GM19463 (cell line): ENCODE measurements around the gene VWA8.
"Not testable (repeated sequence)": the region's sequence is repeated elsewhere in the genome, so short reads cannot be mapped to it uniquely, and the experiment has no call there.

Experiments used
- ATAC-seq: cut with Tn5 transposase; IDR thresholded peaks from one replicate; pipeline ENCODE4 v1.9.1; 2021; ENCODE audit warnings: mild to moderate bottlenecking, moderate library complexity; ENCODE audit not compliant: unreplicated experiment

The VWA8 gene

DNA sequence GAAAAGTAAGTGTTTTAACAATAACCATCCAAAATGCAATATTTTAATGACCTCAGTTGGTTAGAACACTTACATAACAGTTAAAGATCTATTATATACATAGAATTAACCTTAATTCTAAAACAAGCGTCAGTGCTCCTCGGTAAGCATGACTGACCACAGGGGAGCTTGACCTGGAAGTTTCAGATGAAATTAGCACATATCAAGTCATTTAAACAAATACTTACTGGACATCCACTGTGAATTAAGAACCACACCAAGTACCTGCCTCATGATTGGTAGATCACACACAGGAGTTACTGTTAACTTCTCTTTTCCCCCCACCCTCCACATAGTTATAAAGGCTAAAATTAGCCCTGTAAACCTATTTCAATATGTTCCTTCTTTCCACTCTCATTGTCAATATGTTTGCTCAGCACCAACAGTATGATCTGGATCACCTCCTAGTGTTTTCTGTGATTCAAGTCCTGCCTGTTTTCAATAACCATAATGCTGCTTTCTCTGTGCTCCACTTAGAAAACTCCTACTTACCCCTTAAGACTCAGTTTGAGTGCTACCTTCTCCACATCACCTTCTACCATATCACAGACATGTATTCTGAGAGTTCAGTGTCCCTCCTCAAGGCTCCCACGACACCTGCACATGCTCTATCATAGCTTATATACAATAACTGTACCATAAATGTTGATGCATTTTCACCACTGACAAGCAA is 209.0 kb downstream of the VWA8 start:
- ATAC-seq = no peak

DNA sequence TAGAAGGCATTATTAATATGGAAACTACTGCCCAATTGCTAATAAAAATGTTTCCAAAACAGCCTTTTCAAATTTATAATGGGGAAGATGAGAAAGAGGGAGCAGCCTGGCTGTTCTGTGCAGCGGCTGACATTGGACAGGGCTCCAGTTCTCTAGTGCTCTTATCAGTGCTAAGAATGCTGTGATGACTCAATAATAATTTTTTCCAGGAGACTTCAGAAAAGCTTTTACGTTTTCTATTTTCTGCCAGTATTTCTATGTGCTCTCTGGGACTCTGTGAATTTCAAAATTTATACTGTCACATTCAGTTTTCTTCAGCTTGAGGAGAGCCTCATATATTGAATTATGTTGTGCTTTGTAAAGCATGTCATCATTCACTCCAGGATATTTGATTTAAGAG is 209.6 kb downstream of the VWA8 start:
- no peak for ATAC-seq

DNA sequence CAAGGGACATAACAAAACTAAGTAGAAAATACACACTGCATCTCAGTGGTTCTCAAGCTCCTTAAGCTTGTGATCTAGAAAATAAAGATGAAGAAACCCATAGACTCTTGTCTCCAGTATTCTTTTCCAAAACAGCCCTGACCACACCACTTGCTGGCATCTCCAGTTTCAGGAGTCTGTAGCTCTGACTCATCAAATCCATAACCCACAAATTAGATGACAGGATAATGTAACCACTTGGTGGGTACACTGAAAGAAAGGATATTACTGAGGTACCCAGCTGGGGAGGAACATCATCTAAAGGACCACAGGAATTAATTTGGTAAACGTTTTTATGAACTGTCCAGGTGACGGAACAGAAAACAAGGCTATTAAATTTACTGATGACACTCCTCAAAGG is 214.7 kb downstream of the VWA8 start:
- no peak for ATAC-seq

DNA sequence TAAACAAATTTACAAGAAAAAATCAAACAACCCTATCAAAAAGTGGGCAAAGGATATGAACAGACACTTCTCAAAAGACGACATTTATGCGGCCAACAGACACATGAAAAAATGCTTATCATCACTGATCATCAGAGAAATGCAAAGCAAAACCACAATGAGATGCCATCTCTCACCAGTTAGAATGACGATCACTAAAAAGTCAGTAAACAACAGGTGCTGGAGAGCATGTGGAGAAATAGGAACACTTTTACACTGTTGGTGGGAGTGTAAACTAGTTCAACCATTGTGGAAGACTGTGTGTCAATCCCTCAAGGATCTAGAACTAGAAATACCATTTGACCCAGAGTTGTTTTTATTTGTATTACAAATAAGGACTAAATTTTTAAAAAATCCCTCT is 215.4 kb downstream of the VWA8 start:
- not testable (repeated sequence) for ATAC-seq

DNA sequence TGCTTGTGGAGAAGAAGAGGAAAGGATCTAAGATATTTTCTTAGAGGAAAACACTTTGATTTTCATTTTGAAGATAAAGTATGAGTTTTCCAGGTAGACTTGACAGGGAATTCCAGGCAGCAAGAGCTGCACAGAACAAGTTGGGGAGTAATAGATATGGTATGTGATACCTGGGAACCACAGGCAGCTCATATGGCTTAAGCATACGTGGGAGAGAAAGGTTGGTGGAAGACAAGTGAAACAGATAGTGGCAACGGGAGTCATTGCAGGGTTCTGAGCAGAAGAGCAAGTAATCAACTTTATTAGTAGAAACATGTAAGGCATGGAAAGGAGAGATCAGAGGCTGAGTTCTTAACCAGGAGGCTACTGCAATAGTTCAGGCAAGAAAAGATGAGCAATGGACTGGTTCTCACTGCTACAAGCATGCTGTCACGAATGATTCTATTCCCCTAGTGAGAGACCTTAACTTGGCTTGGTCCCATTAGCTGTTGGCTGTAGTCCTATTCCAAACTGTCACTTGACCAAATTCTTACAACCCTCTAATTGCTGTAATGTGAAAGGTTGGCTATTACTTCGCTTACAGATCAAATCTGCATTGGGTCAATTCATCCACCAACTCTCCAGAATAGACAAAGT is 217.9 kb downstream of the VWA8 start:
- ATAC-seq = no peak

DNA sequence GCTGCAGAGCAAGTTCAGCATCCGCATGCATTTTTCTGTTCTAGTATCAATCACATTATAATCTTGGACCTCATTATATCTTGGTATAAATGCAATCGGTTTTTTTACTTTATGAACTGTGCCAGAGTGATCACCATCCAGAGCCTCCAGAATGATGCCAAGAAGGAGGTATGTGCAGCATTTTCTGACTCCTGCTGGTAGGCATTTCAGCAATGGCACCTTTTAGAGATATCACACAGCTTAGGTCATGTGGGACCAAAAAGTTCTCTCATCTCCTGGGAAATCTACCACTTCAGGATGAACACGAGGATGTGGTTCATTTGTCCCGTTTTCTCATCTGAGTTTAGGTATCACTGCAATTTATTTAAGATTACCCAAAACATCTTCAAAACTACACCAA is 220.4 kb downstream of the VWA8 start:
- ATAC-seq = no peak

DNA sequence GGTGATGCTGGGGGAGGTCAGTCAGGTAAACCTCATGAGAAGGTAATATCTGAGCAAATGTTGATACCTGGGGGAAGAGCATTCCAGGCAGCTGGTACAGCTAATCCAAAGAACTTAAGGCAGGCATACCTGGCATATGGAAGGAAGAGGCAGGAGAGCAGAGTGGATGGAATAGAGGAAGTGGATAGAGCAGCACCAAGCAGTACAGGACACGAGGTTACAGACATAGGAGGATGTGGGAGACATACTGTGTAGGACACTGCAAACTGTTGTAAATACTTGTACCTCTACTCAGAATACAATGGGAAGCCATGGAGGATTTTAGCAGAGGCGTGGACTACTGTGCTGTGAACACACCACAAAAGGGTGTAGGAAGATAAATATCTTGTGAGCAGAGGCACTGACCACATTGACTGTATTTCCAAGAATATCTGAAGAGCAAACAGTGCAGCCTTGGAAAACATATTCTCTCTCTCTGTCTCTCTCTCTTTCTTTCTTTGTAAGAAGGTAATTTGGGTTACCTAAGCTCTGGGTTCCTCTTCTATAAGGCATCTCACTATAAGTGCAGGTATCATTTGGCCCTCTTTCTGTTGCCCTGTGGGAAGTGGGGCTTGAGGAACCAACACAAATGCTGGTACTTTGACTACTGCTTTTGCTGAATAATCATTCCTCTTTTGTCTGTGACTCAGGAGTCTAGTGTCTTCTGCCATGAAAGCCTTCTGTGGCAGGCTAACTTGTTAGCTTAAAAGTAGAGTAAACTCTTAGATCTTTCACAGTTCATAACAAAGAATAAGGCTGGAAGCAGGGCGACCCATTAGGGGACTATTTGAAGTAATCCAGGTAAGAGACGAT is 238.0 kb downstream of the VWA8 start:
- no peak for ATAC-seq

DNA sequence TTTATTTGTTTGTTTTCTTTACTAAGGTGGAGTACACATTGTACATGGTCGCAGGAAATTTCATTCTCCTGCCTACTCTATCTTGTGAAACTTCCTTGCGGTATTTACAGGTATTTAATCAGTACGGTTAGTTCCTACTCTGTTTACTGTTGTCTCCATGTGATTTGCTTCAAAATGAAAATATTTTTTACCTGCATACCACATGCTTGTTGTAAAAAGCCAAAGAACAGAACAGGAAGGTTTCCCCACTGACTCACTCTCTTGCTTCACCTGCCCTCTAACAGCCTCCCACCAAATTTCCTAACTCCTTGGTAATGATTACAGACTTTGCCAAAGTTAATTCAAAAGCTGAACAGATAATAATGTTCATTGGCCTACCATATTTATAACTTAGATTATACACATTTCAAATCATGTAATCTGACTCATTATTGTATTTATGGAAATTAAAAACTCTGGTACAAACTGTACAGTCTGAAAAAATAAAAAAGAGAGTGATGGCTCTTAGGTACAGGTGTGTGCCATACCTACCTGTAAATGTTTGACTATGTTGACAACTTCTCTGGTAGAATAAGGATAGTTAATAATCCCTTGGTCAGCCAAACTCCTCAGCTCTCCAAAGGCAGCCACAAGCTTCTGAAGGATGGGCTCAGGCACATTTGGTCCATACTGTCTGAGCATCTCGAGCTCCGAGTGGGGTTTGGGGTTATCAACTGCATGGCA is 239.9 kb downstream of the VWA8 start:
- ATAC-seq = no peak

DNA sequence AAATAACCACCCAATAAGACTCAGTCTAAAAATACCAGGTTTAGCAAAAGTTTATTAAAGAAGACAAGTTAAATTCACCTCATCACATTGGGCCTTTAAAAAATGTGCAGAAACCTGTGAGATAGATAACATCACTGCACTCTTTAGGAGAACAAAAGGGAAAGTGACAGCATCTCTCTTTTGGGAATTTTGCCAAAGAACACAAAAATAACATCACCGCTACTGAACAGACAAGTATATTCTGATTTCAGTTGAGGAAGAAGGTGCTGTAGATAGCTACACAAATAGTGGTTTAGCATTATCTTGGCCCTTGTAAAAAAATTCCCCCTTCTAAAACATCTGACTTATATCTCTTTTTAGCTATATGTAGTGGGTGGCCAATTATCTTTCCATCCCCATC is 244.7 kb downstream of the VWA8 start:
- ATAC-seq = no peak

DNA sequence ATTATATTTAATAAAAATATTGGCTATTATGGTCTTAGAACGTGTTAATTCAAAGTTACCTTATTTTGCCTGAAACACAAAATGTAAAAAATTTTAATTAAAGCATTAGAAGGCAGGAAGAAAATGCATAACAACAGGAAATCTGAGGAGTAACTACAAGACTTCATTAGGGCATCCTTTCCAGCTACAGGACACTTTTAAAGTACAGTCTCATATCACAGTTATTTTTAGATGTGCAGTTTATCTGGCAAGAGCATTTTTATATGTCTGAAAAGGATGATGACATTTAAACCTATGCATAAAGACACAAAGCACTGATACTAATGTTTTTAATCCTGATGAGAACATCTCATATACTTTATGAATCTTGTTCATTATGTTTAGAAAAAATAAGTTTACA is 247.5 kb downstream of the VWA8 start:
- no peak for ATAC-seq

DNA sequence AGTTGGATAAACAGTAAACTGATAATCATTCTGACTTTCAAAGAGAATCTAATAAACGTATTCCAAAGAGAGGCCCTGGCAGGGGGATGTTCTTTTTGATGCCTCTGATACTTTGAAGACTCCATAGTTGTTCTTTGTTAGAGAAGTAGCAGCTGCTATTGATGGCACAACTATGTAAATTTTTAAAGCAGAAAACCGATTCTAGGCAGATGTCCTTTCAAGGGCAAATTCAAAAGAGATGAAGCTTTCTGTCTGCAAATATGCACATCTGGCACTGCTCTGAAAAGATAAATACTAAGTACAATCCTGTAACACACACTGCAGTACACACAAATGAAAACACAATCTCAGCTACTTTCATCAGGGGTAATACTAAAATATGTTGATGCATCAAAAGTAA is 250.1 kb downstream of the VWA8 start:
- ATAC-seq = no peak

DNA sequence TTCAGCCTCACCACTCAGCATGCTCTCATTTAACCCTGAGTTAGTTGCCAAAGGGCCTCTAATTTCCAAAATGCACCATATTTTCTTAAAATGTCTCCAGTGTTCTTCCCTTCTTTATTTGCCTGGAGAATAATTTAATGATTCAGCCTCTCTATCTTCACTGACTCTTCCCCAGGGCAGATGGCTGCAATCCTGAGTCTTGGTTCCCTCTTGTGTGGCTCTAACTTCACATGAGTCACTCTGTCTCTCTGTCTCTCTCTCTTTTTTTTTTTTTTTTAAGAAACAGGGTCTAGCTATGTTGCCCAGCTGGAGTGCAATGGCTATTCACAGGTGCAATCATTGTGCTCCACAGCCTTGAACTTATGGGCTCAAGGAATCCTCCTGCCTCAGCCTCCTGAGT is 251.4 kb downstream of the VWA8 start:
- no peak for ATAC-seq

DNA sequence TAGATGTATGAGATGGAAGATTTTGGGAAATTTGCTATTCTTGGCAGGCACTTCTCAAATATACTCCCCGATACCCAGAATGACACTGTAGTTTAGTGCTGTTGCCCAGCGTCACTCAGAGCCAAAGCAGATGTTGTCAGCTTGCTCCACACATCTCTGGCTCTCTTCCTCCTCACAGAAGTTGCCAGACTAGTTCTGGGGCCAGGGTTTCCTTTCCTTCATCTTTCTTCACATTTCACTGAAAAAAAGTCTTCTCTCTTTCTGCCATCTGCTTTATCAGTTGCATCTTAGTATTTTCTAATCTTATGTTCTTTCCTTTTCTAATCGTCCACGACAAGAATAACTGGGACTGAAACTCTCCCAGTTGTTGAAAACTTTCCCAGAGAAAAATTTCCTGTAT is 252.2 kb downstream of the VWA8 start:
- ATAC-seq = no peak

DNA sequence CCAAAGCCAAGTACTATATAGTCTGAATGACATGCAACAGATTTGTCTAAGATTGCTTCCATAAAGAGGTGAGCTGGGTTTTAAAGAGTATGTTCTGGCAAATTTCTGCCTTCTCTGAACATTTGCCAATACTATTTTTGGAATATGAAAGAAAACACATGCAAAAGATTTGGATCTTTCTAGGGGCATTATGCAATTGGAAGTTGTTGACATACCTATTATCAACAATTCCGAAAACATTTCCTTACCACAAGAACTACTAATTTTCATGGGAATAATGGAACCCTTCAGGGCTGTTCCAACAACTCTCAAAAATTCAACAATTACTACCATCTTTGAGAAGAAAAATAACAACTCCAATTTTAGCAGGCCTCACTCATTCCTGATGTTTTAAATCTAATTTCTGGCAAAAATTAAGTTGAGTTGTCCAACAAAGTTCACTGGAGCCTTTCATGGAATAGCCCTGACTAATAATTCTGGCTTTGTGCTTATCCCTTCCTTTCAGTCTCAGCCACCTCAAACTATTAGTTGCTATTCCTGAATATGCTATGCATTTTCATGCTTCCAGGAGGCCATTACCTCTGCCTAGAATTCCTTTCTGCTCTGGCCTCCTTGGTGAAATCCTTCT is 253.6 kb downstream of the VWA8 start:
- no peak for ATAC-seq

DNA sequence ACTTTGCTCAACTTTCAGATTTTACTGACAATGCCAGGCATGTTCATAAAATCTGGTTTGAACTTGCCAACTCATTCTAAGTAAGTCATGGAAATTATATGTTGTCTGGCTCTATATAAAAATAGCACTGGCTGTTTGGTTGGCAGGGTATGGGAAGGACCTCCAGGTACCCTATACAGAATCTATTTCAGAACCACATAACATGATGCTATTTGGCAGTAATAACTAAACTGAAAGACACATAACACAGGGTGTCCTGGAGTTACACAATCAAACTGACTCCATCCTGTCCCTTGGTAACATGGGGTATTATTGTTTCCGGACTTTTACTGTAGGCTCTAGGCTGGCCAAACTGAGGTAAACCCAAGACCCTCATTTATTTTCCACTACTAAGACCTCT is 254.8 kb downstream of the VWA8 start:
- ATAC-seq = no peak

DNA sequence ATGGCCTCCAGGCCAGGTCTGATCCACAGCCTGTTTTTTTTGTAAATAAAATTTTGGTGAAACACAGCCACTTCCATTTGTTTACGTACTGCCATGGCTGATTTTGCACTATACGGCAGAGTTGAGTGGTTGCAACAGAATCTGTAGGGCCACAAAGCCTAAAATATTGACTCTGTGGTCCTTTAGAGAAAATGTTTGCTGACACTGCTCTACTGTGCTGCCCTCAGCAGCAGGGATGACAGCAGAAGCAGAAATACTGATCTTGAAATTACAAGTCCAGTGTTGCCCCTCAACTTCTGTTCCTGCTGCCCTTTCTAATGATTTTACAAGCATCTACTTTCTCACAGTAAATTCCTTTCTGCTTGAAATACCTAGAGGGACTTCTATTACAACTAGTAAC is 258.4 kb downstream of the VWA8 start:
- ATAC-seq = no peak

DNA sequence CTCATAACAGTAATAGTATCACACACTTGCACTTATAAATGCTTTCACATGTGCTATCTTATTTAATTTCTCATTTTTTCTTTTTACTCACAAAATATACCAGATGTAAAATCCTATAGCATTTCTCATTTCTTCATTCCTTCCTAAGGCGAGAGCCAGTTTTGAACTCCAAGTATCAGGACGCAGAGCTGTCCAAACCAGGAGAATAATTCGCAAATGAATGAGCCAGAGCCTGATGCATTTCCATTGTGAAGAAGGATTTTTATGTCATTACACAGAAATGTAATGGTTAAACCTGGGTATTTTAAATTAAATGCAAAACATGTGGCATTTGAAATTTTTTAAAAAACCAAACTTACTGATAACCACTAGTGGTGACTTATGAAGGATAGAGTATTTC is 259.2 kb downstream of the VWA8 start:
- no peak for ATAC-seq

DNA sequence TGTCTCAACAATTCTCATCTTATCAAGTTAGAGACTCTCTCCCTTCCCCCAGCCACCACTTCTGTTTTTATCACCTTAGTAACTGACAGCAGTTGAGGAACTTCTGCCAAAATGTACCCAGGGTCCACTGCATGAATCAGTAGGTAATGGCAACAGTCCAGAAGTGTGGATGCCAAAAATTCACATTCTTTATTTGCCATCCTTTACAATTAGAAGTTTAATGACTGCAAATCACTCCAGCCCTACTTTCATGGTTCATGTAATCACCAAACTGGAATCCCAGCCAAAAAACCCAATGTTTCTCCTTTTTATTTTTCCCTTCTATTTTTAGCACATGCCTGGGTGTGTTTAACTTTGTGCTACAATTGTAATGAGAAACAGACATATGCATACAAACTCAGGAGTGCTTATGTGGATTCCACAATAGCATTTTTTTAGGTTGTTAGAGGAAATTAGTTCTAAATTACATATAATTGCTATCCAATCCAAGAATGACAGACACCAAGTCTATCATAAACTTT is 260.1 kb downstream of the VWA8 start:
- no peak for ATAC-seq

DNA sequence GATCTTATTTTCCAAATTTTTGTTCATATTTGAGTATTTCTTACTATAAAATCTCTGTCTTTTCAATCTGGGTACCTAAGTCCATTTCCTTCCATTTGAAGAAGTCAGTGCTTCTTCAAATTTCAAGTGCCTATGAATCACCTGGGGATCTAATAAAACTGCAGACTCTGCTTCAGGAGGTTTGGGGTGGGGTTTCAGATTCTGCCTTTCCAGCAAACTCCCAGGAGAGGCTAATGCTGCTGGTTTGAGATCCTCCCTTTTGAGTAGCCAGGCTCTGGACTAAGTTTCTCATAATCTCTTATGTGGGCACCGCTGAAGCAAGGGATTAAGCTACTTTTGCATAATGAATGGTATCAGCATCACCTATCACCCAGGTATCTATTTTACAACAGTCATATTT is 261.1 kb downstream of the VWA8 start:
- ATAC-seq = no peak

DNA sequence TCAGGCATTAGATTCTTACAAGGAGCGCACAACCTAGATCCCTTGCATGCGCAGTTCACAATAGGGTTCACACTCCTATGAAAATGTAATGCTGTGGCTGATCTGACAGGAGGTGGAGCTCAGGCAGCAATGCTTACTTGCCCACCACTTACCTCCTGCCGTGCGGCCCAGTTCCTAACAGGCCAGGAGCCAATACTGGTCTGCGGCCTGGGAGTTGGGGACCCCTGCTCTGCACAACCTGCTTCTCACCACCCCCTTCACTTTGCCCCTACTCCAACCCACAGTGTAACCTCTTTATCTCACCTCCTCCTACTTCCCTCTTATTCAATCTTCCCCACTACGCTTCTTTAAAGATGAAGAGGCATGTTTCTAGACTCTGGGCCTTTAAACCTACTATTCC is 263.3 kb downstream of the VWA8 start:
- no peak for ATAC-seq
